Stomach smooth muscle (tissue), 2 donors: ENCODE measurements around the gene IPO11.
"Not testable (repeated sequence)": the region's sequence is repeated elsewhere in the genome, so short reads cannot be mapped to it uniquely, and the experiment has no call there.

ENCODE experiments used
- H3K27ac ChIP-seq: one replicate; pipeline ENCODE4 v1.7.0; 2013; ENCODE audit warnings: mild to moderate bottlenecking, low read length, inconsistent platforms
- H3K27me3 ChIP-seq, 2 donors: one replicate each; pipeline ENCODE4 v1.7.0; 2013; ENCODE audit warnings: low read length in 2 of 2; ENCODE audit not compliant: insufficient read depth in 2 of 2, control insufficient read depth in 1 of 2
- H3K36me3 ChIP-seq, 2 donors: one replicate each; pipeline ENCODE4 v1.7.0; 2013; ENCODE audit warnings: low read length in 2 of 2; ENCODE audit not compliant: control insufficient read depth in 2 of 2, insufficient read depth in 2 of 2
- H3K4me1 ChIP-seq: one replicate; pipeline ENCODE4 v1.7.0; 2013; ENCODE audit warnings: low read length; ENCODE audit not compliant: control insufficient read depth, insufficient read depth
- H3K4me3 ChIP-seq, 2 donors: one replicate each; pipeline ENCODE4 v1.7.0; 2013; ENCODE audit warnings: low read length in 2 of 2
- H3K9ac ChIP-seq, 2 donors: one replicate each; pipeline ENCODE4 v1.7.0; 2013; ENCODE audit warnings: low read length in 2 of 2, mild to moderate bottlenecking in 1 of 2
- H3K9me3 ChIP-seq, 2 donors: one replicate each; pipeline ENCODE4 v1.7.0; 2013; ENCODE audit warnings: low read length in 2 of 2; ENCODE audit not compliant: control insufficient read depth in 2 of 2
- donor health status: healthy.
- donor health status: Pancreatic carcinoma.

Gene IPO11

DNA sequence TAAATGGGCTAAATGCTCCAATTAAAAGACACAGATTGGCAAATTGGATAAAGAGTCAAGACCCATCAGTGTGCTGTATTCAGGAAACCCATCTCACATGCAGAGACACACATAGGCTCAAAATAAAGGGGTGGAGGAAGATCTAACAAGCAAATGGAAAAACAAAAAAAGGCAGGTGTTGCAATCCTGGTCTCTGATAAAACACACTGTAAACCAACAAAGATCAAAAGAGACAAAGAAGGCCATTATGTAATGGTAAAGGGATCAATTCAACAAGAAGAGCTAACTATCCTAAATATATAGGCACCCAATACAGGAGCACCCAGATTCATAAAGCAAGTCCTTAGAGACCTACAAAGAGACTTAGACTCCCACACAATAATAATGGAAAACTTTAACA is 245.2 kb downstream of the IPO11 start:
- not testable (repeated sequence) for H3K27me3 ChIP-seq, H3K9me3 ChIP-seq, H3K9ac ChIP-seq, H3K27ac ChIP-seq, H3K36me3 ChIP-seq, H3K4me3 ChIP-seq, H3K4me1 ChIP-seq

DNA sequence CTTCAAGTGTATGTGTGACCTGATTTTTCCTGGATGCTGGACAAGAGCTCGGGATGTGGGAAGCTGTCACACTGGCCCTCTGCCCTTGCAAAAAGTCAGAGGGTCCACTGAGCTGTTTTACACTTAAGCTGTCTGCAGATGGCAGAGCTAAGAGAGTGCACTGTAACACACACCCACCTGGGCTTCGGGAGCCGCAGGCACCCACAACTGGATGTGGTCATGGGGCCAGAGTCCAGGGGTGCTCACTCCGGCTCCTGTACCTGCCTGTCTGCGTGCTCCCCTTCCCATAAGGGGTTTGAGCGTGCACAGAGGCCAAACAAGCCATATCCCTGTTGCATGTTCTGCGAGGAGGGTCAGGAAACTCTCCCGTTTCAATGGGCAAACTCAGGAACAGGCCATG is 248.6 kb downstream of the IPO11 start:
- no peak overlapping the region for H3K4me3 ChIP-seq
- H3K9ac ChIP-seq = no peak overlapping the region
- no peak overlapping the region for H3K27ac ChIP-seq
- no peaks in the 10 kb centered on the region for H3K27me3 ChIP-seq
- no peaks in the 10 kb centered on the region for H3K4me1 ChIP-seq
- H3K9me3 ChIP-seq = peaks cover 0 to 3% of the 10 kb centered on the region in 2 donors
- H3K36me3 ChIP-seq = no peaks in the 10 kb centered on the region

DNA sequence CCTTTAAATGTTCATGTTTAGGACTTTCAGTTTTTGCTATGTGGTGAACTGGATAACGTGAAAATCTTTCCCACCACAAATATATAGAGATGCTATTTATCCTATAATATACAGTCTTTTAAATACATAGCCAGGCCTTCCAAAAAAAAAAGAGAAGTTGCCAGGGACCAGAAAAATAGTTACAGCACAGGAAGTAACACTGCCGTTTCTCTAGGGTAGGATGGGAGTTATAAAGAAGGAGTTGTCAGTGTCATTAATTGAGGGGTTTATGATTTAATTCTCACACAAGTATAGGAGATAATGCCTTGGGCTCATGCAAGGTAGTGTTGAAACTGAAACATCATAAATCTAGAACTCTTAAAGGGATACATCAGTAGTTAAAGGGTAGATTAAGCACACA is 250.0 kb downstream of the IPO11 start:
- Histone ChIP-seq H3K36me3 (no peaks in the 10 kb centered on the region), H3K9me3 (peaks cover 0 to 3% of the 10 kb centered on the region in 2 donors), H3K4me3 (no peak overlapping the region), H3K27me3 (no peaks in the 10 kb centered on the region), H3K27ac (no peak overlapping the region), H3K4me1 (no peaks in the 10 kb centered on the region), H3K9ac (no peak overlapping the region)

- Histone ChIP-seq H3K9ac (no peak overlapping the region), H3K36me3 (no peaks in the 10 kb centered on the region), H3K4me1 (no peaks in the 10 kb centered on the region), H3K27me3 (no peaks in the 10 kb centered on the region), H3K4me3 (no peak overlapping the region), H3K27ac (no peak overlapping the region), H3K9me3 (peaks cover 0 to 2% of the 10 kb centered on the region in 2 donors)
Observed at GRCh38 chr5:62671479-62671878, 258.9 kb downstream of the IPO11 start.

GRCh38 chr5:62676596-62676995 is 264.0 kb downstream of the IPO11 start:
- not testable (repeated sequence) for H3K9ac ChIP-seq, H3K27ac ChIP-seq, H3K36me3 ChIP-seq, H3K4me3 ChIP-seq, H3K4me1 ChIP-seq, H3K27me3 ChIP-seq
- H3K9me3 ChIP-seq = peaks cover 0 to 12% of the 10 kb centered on the region in 2 donors
